NCI-H1694 treated with DMSO at 0.1 percent for 48 hours (cell line): ENCODE data around the gene KRT31.
"Not testable (repeated sequence)": the region's sequence is repeated elsewhere in the genome, so short reads cannot be mapped to it uniquely, and the experiment has no call there.

Source experiments
- DNase-seq: peaks from one replicate; lab custom pipeline; 2025; lab: John Stamatoyannopoulos, UW

Gene KRT31

GRCh38 chr17:41417576-41418015 is 20.2 kb upstream of the KRT31 start:
- DNase-seq, result no peak

DNA sequence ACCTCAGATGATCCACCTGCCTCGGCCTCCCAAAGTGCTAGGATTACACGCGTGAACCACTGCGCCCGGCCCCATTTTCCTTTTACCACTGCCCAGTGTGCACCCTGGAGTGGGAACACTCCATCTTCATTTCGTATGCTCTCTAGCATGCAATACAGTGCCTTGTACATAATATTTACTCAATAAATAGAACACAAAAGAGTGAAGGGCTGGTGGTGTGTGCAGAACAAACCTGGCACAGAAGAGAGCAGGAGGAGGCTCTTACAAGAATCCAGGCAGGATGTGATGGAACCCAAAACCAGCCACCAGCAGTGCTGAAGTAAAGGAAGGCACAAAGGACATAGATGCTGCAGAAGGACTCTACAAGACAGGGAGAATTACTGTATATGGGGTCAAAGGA is 19.7 kb upstream of the KRT31 start:
- no peak for DNase-seq

DNA sequence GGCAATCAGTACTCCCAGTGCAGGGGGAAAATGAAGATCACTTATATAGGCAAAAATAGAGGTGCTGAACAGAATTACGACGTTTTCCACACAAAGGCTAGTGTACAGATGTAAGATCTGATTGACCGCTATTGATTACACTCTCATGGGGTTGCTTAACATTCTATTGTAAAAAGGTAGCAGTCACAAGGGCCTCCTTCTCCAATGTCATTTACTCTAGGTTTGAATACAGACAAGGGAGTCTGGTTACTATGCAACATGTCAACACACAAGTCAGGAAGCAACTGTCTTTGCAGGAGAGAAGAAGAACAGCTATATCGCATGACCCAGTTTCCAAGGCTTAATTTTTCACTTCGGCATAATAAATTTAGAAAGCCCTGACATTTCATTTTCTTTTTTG is 19.1 kb upstream of the KRT31 start:
- DNase-seq, result no peak

DNA sequence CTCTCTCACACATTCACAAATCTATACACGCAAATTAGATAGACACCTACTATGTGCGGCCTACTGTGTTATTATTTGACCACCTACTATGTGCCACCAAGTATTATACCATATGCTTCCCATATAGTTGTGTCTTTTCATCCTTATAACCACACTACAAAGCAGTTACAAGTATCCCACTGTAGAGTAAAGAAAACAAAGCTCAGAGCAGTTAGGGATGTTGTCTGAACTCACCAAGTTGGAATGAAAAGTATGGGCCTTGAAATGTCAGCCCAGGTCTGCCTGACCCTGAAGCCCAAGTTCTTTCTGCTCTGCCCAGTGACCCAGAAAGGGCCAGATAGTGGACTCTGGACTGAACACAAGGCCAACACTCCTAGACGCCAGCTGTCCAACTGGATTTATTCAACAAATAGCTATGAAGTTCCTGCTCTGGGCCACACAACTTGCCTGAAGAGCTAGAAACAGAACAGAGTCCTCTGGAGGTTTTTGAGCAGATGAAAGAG is 18.5 kb upstream of the KRT31 start:
- no peak for DNase-seq

GRCh38 chr17:41415411-41415810 is 18.0 kb upstream of the KRT31 start:
- DNase-seq, result no peak

- DNase-seq, result no peak
Measured at GRCh38 chr17:41413982-41414381, 16.6 kb upstream of the KRT31 start.

GRCh38 chr17:41413353-41413957 is 16.0 kb upstream of the KRT31 start:
- no peak for DNase-seq

DNA sequence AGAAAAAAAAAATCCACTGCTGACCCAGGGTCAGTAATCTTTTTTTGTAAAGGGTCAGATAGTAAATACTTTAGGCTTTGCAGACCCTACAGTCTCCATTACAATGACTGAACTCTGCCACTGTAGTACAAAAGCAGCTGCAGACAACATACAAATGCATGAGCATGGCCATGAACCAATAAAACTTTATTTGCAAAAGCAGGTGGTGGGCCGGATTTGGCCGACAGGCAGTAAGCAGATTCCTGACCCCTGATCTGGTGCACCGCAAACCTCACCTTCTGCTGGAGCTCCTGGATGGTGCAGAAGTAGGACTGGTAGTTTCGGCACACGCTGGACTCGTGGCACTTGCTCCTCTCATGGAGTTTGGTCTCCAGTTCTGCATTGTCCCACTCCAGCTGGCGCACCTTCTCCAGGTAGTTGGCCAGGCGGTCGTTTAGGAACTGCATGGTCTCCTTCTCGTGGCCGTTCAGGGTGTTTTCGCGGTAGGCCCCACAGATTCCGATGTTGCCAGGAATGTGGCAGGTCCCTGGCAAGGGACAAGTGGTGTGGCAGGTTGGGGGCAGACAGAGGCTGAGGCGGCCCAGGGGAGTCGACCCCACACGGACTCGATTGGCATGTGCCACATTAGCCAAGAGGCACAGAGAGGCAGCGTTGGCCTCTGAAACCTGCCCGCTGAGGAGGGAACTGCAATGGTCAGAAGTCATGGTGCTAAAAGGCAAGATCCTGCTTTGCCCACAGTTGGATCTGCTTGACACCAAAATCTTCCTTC is 13.8 kb upstream of the KRT31 start:
- DNase-seq, result no peak

DNA sequence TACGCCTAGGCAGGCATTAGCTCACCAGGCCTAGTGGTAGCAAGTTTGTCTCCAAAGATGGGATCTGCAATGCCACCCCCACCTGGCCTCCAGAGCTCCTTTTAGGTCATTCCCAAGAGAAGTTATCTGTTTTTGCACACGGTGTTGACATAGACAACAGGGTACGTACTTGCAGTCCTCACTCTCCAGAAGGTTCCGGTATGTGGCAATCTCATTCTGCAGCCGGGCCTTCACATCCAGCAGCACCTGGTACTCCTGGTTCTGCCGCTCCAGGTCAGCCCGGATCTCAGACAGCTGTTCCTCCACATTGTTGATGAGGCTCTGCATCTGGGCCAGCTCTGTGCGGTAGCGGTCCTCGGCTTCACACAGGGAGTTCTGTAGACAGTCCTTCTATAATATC is 9.8 kb upstream of the KRT31 start:
- DNase-seq, result no peak

- DNase-seq, result no peak
Measured at GRCh38 chr17:41406205-41406604, 8.8 kb upstream of the KRT31 start.

DNA sequence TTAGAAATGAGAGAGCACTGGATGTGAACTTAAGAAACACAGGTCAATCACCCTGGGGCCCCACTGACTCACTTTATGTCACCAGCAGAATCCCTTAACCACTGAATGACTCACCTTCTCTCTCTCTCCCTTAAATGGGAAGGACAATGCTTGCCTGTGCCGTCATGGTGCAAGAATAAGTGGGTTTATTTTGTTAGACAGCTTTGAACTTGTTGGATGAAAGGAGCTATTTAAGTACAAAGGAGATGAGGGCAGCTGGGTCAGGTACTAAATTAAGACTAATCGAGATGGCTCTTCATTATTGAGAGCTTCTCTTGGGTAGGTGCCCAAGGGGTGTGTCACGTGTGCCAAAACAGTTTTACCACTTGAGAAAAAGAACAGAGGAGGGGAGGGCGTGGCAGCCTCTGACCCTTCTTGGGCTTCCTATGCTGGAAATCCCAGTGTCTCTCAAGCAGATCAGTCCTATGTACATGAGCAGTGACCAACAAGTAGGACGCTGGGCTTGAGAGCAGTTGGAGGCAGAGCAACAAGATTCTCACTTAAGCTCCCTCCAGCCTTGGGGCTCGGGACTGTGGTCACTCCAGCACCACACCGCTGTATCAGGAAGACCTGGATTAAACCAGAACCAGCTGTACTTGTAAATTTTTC is 6.7 kb upstream of the KRT31 start:
- DNase-seq, result no peak

DNA sequence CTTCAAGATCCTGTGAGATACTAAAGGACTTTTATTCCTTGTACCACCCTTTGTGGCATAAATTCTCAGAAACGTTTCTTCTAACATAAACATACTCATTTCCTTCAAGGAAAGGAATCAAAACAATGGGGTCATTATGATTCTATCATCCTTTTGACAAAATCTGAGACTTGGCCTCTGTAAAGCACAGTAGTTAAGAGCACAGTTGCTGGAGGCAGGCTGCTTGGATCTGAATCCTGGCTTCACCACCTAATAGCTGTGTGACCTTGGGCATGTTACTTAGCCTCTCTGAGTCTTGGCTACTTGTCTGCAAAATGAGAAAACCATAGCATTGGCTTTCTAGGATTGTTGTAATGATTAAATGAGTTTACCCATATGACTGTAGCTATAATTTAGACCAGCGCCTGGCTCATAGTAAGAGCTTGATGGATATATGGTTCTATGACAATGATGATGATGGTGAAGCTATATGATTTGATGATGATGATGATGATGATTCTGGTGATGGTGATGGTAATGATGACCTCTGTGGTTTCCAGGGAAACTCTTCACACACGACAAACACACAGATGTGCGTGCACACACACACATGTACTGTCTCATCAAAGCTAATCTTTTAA is 6.1 kb upstream of the KRT31 start:
- DNase-seq, result no peak

- no peak for DNase-seq
Measured at GRCh38 chr17:41402161-41402560, 4.8 kb upstream of the KRT31 start.

- DNase-seq, result no peak
Measured at GRCh38 chr17:41396340-41396739, 1.1 kb downstream of the KRT31 start.

DNA sequence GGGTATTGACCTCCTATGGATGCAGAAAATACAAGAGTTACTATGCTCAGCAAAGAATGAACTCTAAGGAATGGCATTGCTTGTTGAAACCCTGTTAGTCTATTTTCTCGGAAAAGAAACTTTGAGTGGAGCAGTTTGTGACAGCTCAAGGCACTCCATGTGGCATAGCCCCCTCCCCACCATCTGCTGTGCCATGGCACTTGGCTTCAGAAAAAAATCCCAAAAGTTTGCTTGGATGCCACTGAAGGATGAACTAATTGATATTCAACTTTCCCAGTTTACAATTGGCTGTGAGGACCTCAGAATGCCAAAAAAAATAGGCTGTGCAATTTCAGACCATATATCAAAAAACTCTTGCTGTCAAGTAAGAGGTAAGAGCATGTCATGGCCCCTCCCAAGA is 1.8 kb downstream of the KRT31 start:
- DNase-seq, result no peak

DNA sequence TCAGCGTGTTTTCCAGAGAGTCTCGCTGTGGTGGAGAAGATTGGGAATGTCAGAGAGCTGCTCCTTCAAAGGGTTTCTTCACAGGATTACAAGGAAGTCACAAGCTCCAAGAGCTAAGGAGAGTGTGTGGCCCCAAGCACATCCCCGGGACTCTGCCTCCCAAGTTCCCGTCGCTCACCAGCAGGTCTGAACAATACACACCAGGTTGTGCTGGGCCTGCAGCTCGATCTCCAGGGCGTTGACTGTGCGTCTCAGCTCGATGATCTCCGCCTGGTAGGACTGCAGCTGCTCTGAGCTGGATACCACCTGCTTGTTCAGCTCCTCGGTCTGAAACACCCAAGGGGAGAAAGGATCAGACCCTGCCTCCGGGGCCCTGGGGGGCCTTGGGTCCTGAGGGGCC is 2.4 kb downstream of the KRT31 start:
- not testable (repeated sequence) for DNase-seq

- no peak for DNase-seq
Measured at GRCh38 chr17:41394254-41394996, 3.0 kb downstream of the KRT31 start.

GRCh38 chr17:41393826-41394225 is 3.6 kb downstream of the KRT31 start:
- no peak for DNase-seq

DNA sequence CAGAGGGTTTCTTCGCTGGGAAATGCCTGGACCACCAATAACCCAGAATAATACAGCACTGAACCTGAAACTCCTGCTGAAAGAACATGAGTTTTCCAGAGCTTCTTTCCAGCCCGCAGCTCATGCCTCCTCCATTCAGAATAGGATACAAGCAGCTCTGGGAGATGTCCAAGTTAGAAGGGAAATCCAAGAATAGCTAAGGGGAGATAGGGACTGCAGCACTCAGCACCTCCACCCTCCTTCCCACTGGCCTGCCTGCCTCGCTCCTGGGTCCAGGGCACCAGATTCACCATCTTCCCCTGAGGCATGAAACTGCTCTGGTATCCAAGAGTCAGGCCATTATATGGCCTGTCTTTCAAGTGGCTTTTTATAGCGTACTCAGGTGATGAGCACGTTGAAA is 4.1 kb downstream of the KRT31 start:
- DNase-seq, result no peak

DNA sequence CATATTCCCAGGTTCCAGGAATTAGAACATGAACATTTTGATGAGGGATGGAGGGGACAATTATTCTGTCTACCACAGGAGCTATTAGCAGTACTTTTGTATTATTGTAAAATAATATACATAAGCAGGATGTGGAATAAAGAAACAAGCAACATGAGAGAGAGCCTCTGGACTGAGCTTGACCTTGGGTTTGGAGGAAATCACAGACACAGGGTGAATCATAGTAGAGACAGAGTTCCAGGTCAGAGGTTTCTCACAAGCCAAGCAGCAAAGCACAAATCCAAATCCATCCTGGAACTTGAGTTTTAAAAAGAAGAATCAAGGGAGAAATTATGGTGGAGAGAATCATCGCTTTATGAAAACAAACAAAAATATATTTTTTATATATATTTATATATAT is 5.1 kb downstream of the KRT31 start:
- DNase-seq, result no peak

- no peak for DNase-seq
Measured at GRCh38 chr17:41391535-41391934, 5.9 kb downstream of the KRT31 start.

DNA sequence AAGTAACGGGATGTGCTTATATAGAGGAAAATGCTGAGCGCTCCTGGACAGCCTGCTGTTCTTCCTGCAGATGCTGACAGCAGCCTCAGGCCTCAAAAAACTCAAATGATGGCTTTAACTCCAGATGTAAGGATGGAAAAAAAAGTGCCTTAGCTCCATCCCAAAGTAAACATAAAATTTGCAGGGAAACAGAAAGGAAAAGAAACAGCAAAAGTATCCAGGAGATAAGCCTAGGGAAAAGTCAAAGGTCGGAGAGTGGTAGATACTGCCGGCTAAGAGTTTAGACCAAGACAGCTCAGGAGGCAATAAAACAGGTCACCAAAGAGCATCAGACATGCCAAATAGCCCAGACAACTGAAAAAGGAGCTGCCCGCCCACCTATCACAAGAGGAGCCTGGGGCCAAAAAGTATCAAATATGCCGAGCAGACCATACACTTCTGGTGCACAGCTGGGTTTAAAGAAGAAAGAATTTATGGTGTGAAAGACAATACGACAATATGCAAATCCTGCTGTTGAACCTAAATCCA is 6.9 kb downstream of the KRT31 start:
- DNase-seq, result no peak
